ENCODE data around the gene NPRL2.

Gene NPRL2

GRCh38 chr3:50385754-50386153 is 35.2 kb upstream of the NPRL2 start:
- Histone ChIP-seq H3K27me3 (ENCODE audit: control insufficient read depth in 1 of 2, insufficient read depth in 2 of 2, low read length in 2 of 2) (no peaks in the 10 kb centered on the region), H3K36me3 (ENCODE audit: control insufficient read depth in 1 of 2, insufficient read depth in 2 of 2, low read length in 2 of 2) (no peaks in the 10 kb centered on the region), H3K27ac (ENCODE audit: low read depth, low read length) (no peak overlapping the region), H3K4me3 (ENCODE audit: low read depth in 1 of 2, low read length in 2 of 2) (no peak overlapping the region), H3K4me1 (ENCODE audit: control insufficient read depth in 1 of 2, insufficient read depth in 2 of 2, low read length in 2 of 2) (peaks cover 6 to 8% of the 10 kb centered on the region in 2 donors), H3K9me3 (ENCODE audit: control insufficient read depth in 1 of 2, low read length in 2 of 2) (no peaks in the 10 kb centered on the region), H3K9ac (ENCODE audit: low read depth in 1 of 2, low read length in 2 of 2) (no peak overlapping the region)

- Histone ChIP-seq H3K36me3 (ENCODE audit: control insufficient read depth in 1 of 2, insufficient read depth in 2 of 2, low read length in 2 of 2) (no peaks in the 10 kb centered on the region), H3K9ac (ENCODE audit: low read depth in 1 of 2, low read length in 2 of 2) (no peak overlapping the region), H3K9me3 (ENCODE audit: control insufficient read depth in 1 of 2, low read length in 2 of 2) (no peaks in the 10 kb centered on the region), H3K4me3 (ENCODE audit: low read depth in 1 of 2, low read length in 2 of 2) (no peak overlapping the region), H3K27ac (ENCODE audit: low read depth, low read length) (no peak overlapping the region), H3K4me1 (ENCODE audit: control insufficient read depth in 1 of 2, insufficient read depth in 2 of 2, low read length in 2 of 2) (no peaks in the 10 kb centered on the region), H3K27me3 (ENCODE audit: control insufficient read depth in 1 of 2, insufficient read depth in 2 of 2, low read length in 2 of 2) (no peaks in the 10 kb centered on the region)
Observed at GRCh38 chr3:50383750-50384149, 33.2 kb upstream of the NPRL2 start.

GRCh38 chr3:50382722-50383121 is 32.1 kb upstream of the NPRL2 start:
- no peak overlapping the region for H3K27ac ChIP-seq (ENCODE audit: low read depth, low read length)
- no peak overlapping the region for H3K4me3 ChIP-seq (ENCODE audit: low read depth in 1 of 2, low read length in 2 of 2)
- no peaks in the 10 kb centered on the region for H3K9me3 ChIP-seq (ENCODE audit: control insufficient read depth in 1 of 2, low read length in 2 of 2)
- H3K9ac ChIP-seq (ENCODE audit: low read depth in 1 of 2, low read length in 2 of 2), result no peak overlapping the region
- no peaks in the 10 kb centered on the region for H3K36me3 ChIP-seq (ENCODE audit: control insufficient read depth in 1 of 2, insufficient read depth in 2 of 2, low read length in 2 of 2)
- H3K4me1 ChIP-seq (ENCODE audit: control insufficient read depth in 1 of 2, insufficient read depth in 2 of 2, low read length in 2 of 2), result no peaks in the 10 kb centered on the region
- H3K27me3 ChIP-seq (ENCODE audit: control insufficient read depth in 1 of 2, insufficient read depth in 2 of 2, low read length in 2 of 2), result no peaks in the 10 kb centered on the region

GRCh38 chr3:50381383-50381782 is 30.8 kb upstream of the NPRL2 start:
- Histone ChIP-seq H3K27me3 (ENCODE audit: control insufficient read depth in 1 of 2, insufficient read depth in 2 of 2, low read length in 2 of 2) (no peaks in the 10 kb centered on the region), H3K4me3 (ENCODE audit: low read depth in 1 of 2, low read length in 2 of 2) (no peak overlapping the region), H3K27ac (ENCODE audit: low read depth, low read length) (no peak overlapping the region), H3K36me3 (ENCODE audit: control insufficient read depth in 1 of 2, insufficient read depth in 2 of 2, low read length in 2 of 2) (no peaks in the 10 kb centered on the region), H3K4me1 (ENCODE audit: control insufficient read depth in 1 of 2, insufficient read depth in 2 of 2, low read length in 2 of 2) (no peaks in the 10 kb centered on the region), H3K9me3 (ENCODE audit: control insufficient read depth in 1 of 2, low read length in 2 of 2) (no peaks in the 10 kb centered on the region), H3K9ac (ENCODE audit: low read depth in 1 of 2, low read length in 2 of 2) (no peak overlapping the region)

- Histone ChIP-seq H3K4me1 (ENCODE audit: control insufficient read depth in 1 of 2, insufficient read depth in 2 of 2, low read length in 2 of 2) (no peaks in the 10 kb centered on the region), H3K27me3 (ENCODE audit: control insufficient read depth in 1 of 2, insufficient read depth in 2 of 2, low read length in 2 of 2) (no peaks in the 10 kb centered on the region), H3K9ac (ENCODE audit: low read depth in 1 of 2, low read length in 2 of 2) (no peak overlapping the region), H3K36me3 (ENCODE audit: control insufficient read depth in 1 of 2, insufficient read depth in 2 of 2, low read length in 2 of 2) (no peaks in the 10 kb centered on the region), H3K4me3 (ENCODE audit: low read depth in 1 of 2, low read length in 2 of 2) (no peak overlapping the region), H3K27ac (ENCODE audit: low read depth, low read length) (no peak overlapping the region), H3K9me3 (ENCODE audit: control insufficient read depth in 1 of 2, low read length in 2 of 2) (no peaks in the 10 kb centered on the region)
Observed at GRCh38 chr3:50380405-50381085, 30.0 kb upstream of the NPRL2 start.

- Histone ChIP-seq H3K4me1 (ENCODE audit: control insufficient read depth in 1 of 2, insufficient read depth in 2 of 2, low read length in 2 of 2) (no peaks in the 10 kb centered on the region), H3K27ac (ENCODE audit: low read depth, low read length) (no peak overlapping the region), H3K4me3 (ENCODE audit: low read depth in 1 of 2, low read length in 2 of 2) (no peak overlapping the region), H3K27me3 (ENCODE audit: control insufficient read depth in 1 of 2, insufficient read depth in 2 of 2, low read length in 2 of 2) (no peaks in the 10 kb centered on the region), H3K36me3 (ENCODE audit: control insufficient read depth in 1 of 2, insufficient read depth in 2 of 2, low read length in 2 of 2) (no peaks in the 10 kb centered on the region), H3K9me3 (ENCODE audit: control insufficient read depth in 1 of 2, low read length in 2 of 2) (no peaks in the 10 kb centered on the region), H3K9ac (ENCODE audit: low read depth in 1 of 2, low read length in 2 of 2) (no peak overlapping the region)
Observed at GRCh38 chr3:50378757-50379156, 28.2 kb upstream of the NPRL2 start.

- Histone ChIP-seq H3K9ac (ENCODE audit: low read depth in 1 of 2, low read length in 2 of 2) (no peak overlapping the region), H3K4me3 (ENCODE audit: low read depth in 1 of 2, low read length in 2 of 2) (no peak overlapping the region)
Observed at GRCh38 chr3:50378024-50378423, 27.4 kb upstream of the NPRL2 start.

GRCh38 chr3:50375258-50375931 is 24.8 kb upstream of the NPRL2 start:
- Histone ChIP-seq H3K36me3 (ENCODE audit: control insufficient read depth in 1 of 2, insufficient read depth in 2 of 2, low read length in 2 of 2) (no peaks in the 10 kb centered on the region), H3K9me3 (ENCODE audit: control insufficient read depth in 1 of 2, low read length in 2 of 2) (no peaks in the 10 kb centered on the region), H3K27ac (ENCODE audit: low read depth, low read length) (no peak overlapping the region), H3K4me3 (ENCODE audit: low read depth in 1 of 2, low read length in 2 of 2) (no peak overlapping the region), H3K27me3 (ENCODE audit: control insufficient read depth in 1 of 2, insufficient read depth in 2 of 2, low read length in 2 of 2) (no peaks in the 10 kb centered on the region), H3K9ac (ENCODE audit: low read depth in 1 of 2, low read length in 2 of 2) (no peak overlapping the region), H3K4me1 (ENCODE audit: control insufficient read depth in 1 of 2, insufficient read depth in 2 of 2, low read length in 2 of 2) (peaks cover 4 to 8% of the 10 kb centered on the region in 2 donors)

More at GRCh38 chr3:50378024-50378423, 27.4 kb upstream of the NPRL2 start:
- H3K27ac ChIP-seq (ENCODE audit: low read depth, low read length), result no peak overlapping the region
- H3K4me1 ChIP-seq (ENCODE audit: control insufficient read depth in 1 of 2, insufficient read depth in 2 of 2, low read length in 2 of 2), result no peaks in the 10 kb centered on the region
- H3K27me3 ChIP-seq (ENCODE audit: control insufficient read depth in 1 of 2, insufficient read depth in 2 of 2, low read length in 2 of 2), result no peaks in the 10 kb centered on the region
- H3K36me3 ChIP-seq (ENCODE audit: control insufficient read depth in 1 of 2, insufficient read depth in 2 of 2, low read length in 2 of 2), result no peaks in the 10 kb centered on the region
- H3K9me3 ChIP-seq (ENCODE audit: control insufficient read depth in 1 of 2, low read length in 2 of 2), result no peaks in the 10 kb centered on the region

GRCh38 chr3:50374363-50375257 is 24.0 kb upstream of the NPRL2 start:
- peaks cover 4 to 8% of the 10 kb centered on the region in 2 donors for H3K4me1 ChIP-seq (ENCODE audit: control insufficient read depth in 1 of 2, insufficient read depth in 2 of 2, low read length in 2 of 2)
- no peaks in the 10 kb centered on the region for H3K36me3 ChIP-seq (ENCODE audit: control insufficient read depth in 1 of 2, insufficient read depth in 2 of 2, low read length in 2 of 2)
- no peak overlapping the region for H3K27ac ChIP-seq (ENCODE audit: low read depth, low read length)
- no peaks in the 10 kb centered on the region for H3K27me3 ChIP-seq (ENCODE audit: control insufficient read depth in 1 of 2, insufficient read depth in 2 of 2, low read length in 2 of 2)
- H3K9ac ChIP-seq (ENCODE audit: low read depth in 1 of 2, low read length in 2 of 2), result no peak overlapping the region
- no peaks in the 10 kb centered on the region for H3K9me3 ChIP-seq (ENCODE audit: control insufficient read depth in 1 of 2, low read length in 2 of 2)
- H3K4me3 ChIP-seq (ENCODE audit: low read depth in 1 of 2, low read length in 2 of 2), result no peak overlapping the region

Data from duodenal mucosa (tissue), 2 donors.